Stomach (tissue), 9 donors: Measurements from ENCODE around the gene ADAMTS6. TPM values are rescaled to one million over a fixed set of nuclear protein-coding genes. Genes with fewer than 3 reads are reported as not detected.

Source experiments
- DNase-seq, 2 donors: peaks; one replicate each; pipeline versions ENCODE4 v3.0.0 to v3.0.0-alpha.2; 2013 to 2019
- H3K27ac ChIP-seq, 5 donors: fragments of 200-600 bp in 4 of 5; sonication (generic) in 4 of 5; one replicate each; pipeline ENCODE4 v1.5.1; 2013 to 2019; ENCODE audit warnings: mild to moderate bottlenecking in 1 of 5, moderate library complexity in 1 of 5
- H3K27me3 ChIP-seq, 3 donors: fragments of 200-600 bp; sonication (generic); one replicate each; pipeline ENCODE4 v1.5.1; 2017 to 2019; ENCODE audit warnings: mixed run types in 1 of 3
- H3K36me3 ChIP-seq, 4 donors: fragments of 200-600 bp; sonication (generic); 1 replicate in 3 of 4; 2 replicates in 1 of 4; pipeline ENCODE4 v1.5.1; 2016 to 2019
- H3K4me1 ChIP-seq, 4 donors: fragments of 200-600 bp; sonication (generic); one replicate each; pipeline ENCODE4 v1.5.1; 2016 to 2019
- H3K4me3 ChIP-seq, 4 donors: fragments of 200-600 bp; sonication (generic) in 3 of 4; one replicate each; pipeline ENCODE4 v1.5.1; 2016 to 2019; ENCODE audit warnings: mild to moderate bottlenecking in 1 of 4
- H3K9me3 ChIP-seq, 4 donors: fragments of 200-600 bp; sonication (generic); one replicate each; pipeline ENCODE4 v1.5.1; 2016 to 2019
- CTCF ChIP-seq, 7 experiments: fragments of 450-650 bp in 4 of 7; fragments of 200-600 bp in 3 of 7; sonication (generic) in 3 of 7; IDR thresholded peaks; one replicate each; pipeline ENCODE4 v1.5.1; 2016 to 2019; ENCODE audit warnings: antibody characterized with exemption in 7 of 7, control low read depth in 2 of 7, mild to moderate bottlenecking in 1 of 7
- EP300 ChIP-seq: sonication (generic); formaldehyde crosslinking; IDR thresholded peaks from one replicate; pipeline ENCODE4 v1.6.1; 2017; ENCODE audit warnings: antibody characterized with exemption
- POLR2A ChIP-seq, 4 donors: fragments of 450-650 bp; IDR thresholded peaks; one replicate each; pipeline ENCODE4 v1.6.1; 2016; ENCODE audit warnings: antibody characterized with exemption in 4 of 4, control low read depth in 2 of 4, mild to moderate bottlenecking in 1 of 4, moderate library complexity in 1 of 4
- POLR2AphosphoS5 ChIP-seq, 3 donors: sonication (generic); formaldehyde crosslinking; IDR thresholded peaks; one replicate each; pipeline ENCODE4 v1.6.1; 2016; ENCODE audit warnings: antibody characterized with exemption in 3 of 3
- WGBS, 5 donors: extraction: QIAGEN DNeasy Blood & Tissue Kit in 3 of 5; methylation state at CpG; one replicate each; pipeline versions ENCODE4 v1.1.5 to v1.1.7; 2013 to 2018; 5-methylcytosine and 5-hydroxymethylcytosine counted together
- intact Hi-C: fragments of 100-400 bp; cut with DNase I; formaldehyde crosslinking; loops from one replicate; pipeline ENCODE4 v1.15.1; 2023; ENCODE audit warnings: low total_unique reads
- polyA plus RNA-seq, 3 donors: library from polyadenylated mRNA; stranded (reverse); fragments of 200-250 nt; gene quantifications; one replicate each; pipeline ENCODE4 v1.2.3, GENCODE V29; 2013
- total RNA-seq, 5 donors: library from RNA; depleted of rRNA; stranded (reverse); fragments of >200 nt; gene quantifications; one replicate each; pipeline versions ENCODE4 v1.1.0 to v1.2.3, GENCODE V29; 2014 to 2016
- donor health status: healthy with polysubstance abuse.
- donor health status: Bipolar disorder and iron deficiency.
- donor health status: healthy.

The ADAMTS6 gene
- total and polyA plus RNA-seq, 8 donors = 0.15 to 43.3 (median 0.58) TPM; not detected in 1

GRCh38 chr5:65268525-65268924 lies 213.2 kb downstream of the ADAMTS6 start:
- Histone ChIP-seq H3K9me3 (no peaks in the 10 kb centered on the region), H3K27me3 (no peaks in the 10 kb centered on the region), H3K4me3 (no peak overlapping the region), H3K36me3 (no peaks in the 10 kb centered on the region), H3K4me1 (no peaks in the 10 kb centered on the region), H3K27ac (no peak overlapping the region)
- intact Hi-C loops = no loop called here
- whole genome bisulfite sequencing, 5 donors = 67 to 83% (median 75%) methylated on average over 8 of the region's 8 CpGs
- peak in 1 of 2 donors; percentile 75 for DNase-seq
- TF ChIP-seq POLR2AphosphoS5 (IDR thresholded peaks at IDR 0.05) (no peak), CTCF (IDR thresholded peaks at IDR 0.05) (no peak), EP300 (no peak), POLR2A (IDR thresholded peaks at IDR 0.05) (no peak)

- Histone ChIP-seq H3K4me3 (no peak overlapping the region), H3K36me3 (no peaks in the 10 kb centered on the region), H3K27ac (no peak overlapping the region), H3K9me3 (no peaks in the 10 kb centered on the region), H3K27me3 (no peaks in the 10 kb centered on the region), H3K4me1 (peaks cover 0 to 13% (median 2%) of the 10 kb centered on the region in 4 donors)
- intact Hi-C loops = no loop called here
- WGBS, 5 donors = 30 to 47% (median 42%) methylated on average over 1 of the region's 1 CpG
- TF ChIP-seq EP300 (no peak), POLR2AphosphoS5 (IDR thresholded peaks at IDR 0.05) (no peak), CTCF (IDR thresholded peaks at IDR 0.05) (no peak), POLR2A (IDR thresholded peaks at IDR 0.05) (no peak)
- no peak for DNase-seq
Observed at GRCh38 chr5:65264420-65264819, 217.3 kb downstream of the ADAMTS6 start.

GRCh38 chr5:65263321-65263720 lies 218.4 kb downstream of the ADAMTS6 start:
- H3K27ac ChIP-seq = no peak overlapping the region
- intact Hi-C loops = no loop called here
- no peak overlapping the region for H3K4me3 ChIP-seq
- H3K27me3 ChIP-seq = no peaks in the 10 kb centered on the region
- no peaks in the 10 kb centered on the region for H3K9me3 ChIP-seq
- TF ChIP-seq POLR2AphosphoS5 (IDR thresholded peaks at IDR 0.05) = no peak
- no peak for TF ChIP-seq EP300
- TF ChIP-seq CTCF (IDR thresholded peaks at IDR 0.05) = no peak
- no peak for TF ChIP-seq POLR2A (IDR thresholded peaks at IDR 0.05)
- WGBS, 5 donors = 81 to 89% (median 84%) methylated on average over 3 of the region's 3 CpGs
- H3K4me1 ChIP-seq = peaks cover 0 to 13% (median 2%) of the 10 kb centered on the region in 4 donors
- H3K36me3 ChIP-seq = no peaks in the 10 kb centered on the region
- no peak for DNase-seq

- intact Hi-C loops = no loop called here
- H3K27ac ChIP-seq = no peak overlapping the region
- H3K9me3 ChIP-seq = no peaks in the 10 kb centered on the region
- no peaks in the 10 kb centered on the region for H3K36me3 ChIP-seq
- WGBS, 5 donors = 6 to 24% (median 18%) methylated on average over 6 of the region's 6 CpGs
- H3K4me1 ChIP-seq = peaks cover 0 to 13% (median 2%) of the 10 kb centered on the region in 4 donors
- no peak overlapping the region for H3K4me3 ChIP-seq
- H3K27me3 ChIP-seq = no peaks in the 10 kb centered on the region
- peak in 1 of 2 donors; percentile 59 for DNase-seq
- TF ChIP-seq POLR2A (IDR thresholded peaks at IDR 0.05) (no peak), CTCF (IDR thresholded peaks at IDR 0.05) (no peak), POLR2AphosphoS5 (IDR thresholded peaks at IDR 0.05) (no peak), EP300 (no peak)
Observed at GRCh38 chr5:65262649-65263059, 219.1 kb downstream of the ADAMTS6 start.
